Subcutaneous adipose tissue (tissue), 4 donors: Measurements from ENCODE around the gene PRCC. TPM values are rescaled to one million over a fixed set of nuclear protein-coding genes. Genes with fewer than 3 reads are reported as not detected.

Source experiments
- total RNA-seq, 4 donors: library from RNA; depleted of rRNA; stranded (reverse); fragments of >200 nt; gene quantifications; one replicate each; pipeline ENCODE4 v1.1.0, GENCODE V29; 2016
- TF ChIP-seq, protein P1 (sequence below): fragments of 450-650 bp; IDR thresholded peaks from one replicate; pipeline ENCODE4 v1.5.1; 2016; ENCODE audit warnings: low read depth, mild to moderate bottlenecking, control low read depth, antibody characterized with exemption, moderate library complexity

PRCC gene
- total RNA-seq, 4 donors from 2014 or later, result 19.7 to 27.3 (median 21.3) TPM

- TF ChIP-seq, protein P1, sequence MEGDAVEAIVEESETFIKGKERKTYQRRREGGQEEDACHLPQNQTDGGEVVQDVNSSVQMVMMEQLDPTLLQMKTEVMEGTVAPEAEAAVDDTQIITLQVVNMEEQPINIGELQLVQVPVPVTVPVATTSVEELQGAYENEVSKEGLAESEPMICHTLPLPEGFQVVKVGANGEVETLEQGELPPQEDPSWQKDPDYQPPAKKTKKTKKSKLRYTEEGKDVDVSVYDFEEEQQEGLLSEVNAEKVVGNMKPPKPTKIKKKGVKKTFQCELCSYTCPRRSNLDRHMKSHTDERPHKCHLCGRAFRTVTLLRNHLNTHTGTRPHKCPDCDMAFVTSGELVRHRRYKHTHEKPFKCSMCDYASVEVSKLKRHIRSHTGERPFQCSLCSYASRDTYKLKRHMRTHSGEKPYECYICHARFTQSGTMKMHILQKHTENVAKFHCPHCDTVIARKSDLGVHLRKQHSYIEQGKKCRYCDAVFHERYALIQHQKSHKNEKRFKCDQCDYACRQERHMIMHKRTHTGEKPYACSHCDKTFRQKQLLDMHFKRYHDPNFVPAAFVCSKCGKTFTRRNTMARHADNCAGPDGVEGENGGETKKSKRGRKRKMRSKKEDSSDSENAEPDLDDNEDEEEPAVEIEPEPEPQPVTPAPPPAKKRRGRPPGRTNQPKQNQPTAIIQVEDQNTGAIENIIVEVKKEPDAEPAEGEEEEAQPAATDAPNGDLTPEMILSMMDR, result no peak
These were observed 30.0 kb downstream of the PRCC start for GRCh38 chr1:156797212-156797871.

GRCh38 chr1:156801409-156802121 lies 34.2 kb downstream of the PRCC start:
- TF ChIP-seq, protein P1, result no peak

DNA sequence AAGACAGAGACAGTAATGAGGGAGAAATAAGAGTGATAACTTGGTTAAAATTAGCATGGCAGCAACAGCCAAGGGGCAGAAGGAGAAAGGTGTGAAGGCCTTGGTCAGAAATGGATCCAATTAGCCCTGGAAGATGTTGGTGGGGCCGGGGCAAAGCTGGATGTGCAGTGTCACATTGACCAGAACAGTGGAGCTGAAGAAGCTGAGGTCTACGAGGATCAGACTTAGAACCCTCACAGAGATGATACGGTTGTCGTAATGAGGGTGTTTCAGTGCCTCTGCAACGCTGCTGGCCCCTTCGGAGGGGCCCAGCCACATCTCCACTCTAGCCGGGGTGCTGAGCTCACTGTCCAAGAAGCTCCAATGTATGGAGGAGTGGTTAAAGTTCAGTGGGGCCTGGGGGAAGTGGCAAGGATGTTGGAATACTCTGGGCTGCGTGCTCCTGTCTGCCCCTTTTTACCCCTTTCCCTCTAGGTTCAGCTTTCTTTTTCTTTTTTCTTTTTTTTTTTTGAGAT lies 35.1 kb downstream of the PRCC start:
- TF ChIP-seq, protein P1, result no peak

GRCh38 chr1:156803086-156803851 lies 35.9 kb downstream of the PRCC start:
- TF ChIP-seq, protein P1, result no peak

- TF ChIP-seq, protein P1, result no peak
These were observed 36.7 kb downstream of the PRCC start for GRCh38 chr1:156804026-156804425.

DNA sequence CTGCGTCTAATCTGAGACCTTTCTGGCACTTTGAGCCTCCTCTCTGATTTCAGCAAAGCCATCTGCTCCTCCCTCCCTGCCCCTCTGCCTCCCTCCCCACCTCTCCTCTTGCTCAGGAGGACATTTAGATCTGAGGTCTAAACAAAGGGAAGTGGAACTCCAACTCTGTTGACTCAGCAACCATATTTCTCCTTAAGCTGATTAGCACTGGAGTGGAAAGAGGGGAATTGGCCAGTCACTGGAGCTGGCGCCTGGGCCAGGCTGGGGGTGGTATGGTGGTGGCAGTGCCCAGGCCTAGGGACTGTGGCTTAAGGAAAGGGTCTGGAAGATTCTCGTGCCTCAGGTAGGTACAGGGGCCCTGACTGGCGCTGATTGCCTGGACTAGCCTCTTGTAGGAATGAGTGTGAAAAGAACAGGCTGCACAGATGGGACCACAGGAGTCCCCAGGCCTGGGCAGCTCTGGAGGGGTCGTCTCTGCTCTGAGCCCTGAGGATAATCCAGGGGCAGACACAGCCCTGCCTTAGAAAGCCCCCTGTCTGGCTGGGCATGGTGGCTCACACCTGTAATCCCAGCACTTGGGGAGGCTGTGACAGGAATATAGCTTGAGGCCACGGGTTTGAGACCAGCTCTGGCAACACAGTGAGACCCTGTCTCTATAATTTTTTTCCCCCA lies 37.4 kb downstream of the PRCC start:
- TF ChIP-seq, protein P1, result no peak
